GM12891 (cell line): Measurements from ENCODE around the gene ADAM23.

Experiments used
- POLR2A ChIP-seq: IDR thresholded peaks from 2 replicates; pipeline ENCODE4 v1.6.1; 2011; ENCODE audit warnings: low read depth, low read length, control low read depth
- POLR2AphosphoS5 ChIP-seq: IDR thresholded peaks from 2 replicates; pipeline ENCODE4 v1.6.1; 2011; ENCODE audit warnings: low read depth, low read length, control low read depth
- SPI1 ChIP-seq: IDR thresholded peaks from 2 replicates; pipeline ENCODE4 v1.6.1; 2011; ENCODE audit warnings: low read depth, low read length, control low read depth
- TAF1 ChIP-seq: IDR thresholded peaks from 2 replicates; pipeline ENCODE4 v1.6.1; 2011; ENCODE audit warnings: low read depth, low read length, control low read depth

DNA sequence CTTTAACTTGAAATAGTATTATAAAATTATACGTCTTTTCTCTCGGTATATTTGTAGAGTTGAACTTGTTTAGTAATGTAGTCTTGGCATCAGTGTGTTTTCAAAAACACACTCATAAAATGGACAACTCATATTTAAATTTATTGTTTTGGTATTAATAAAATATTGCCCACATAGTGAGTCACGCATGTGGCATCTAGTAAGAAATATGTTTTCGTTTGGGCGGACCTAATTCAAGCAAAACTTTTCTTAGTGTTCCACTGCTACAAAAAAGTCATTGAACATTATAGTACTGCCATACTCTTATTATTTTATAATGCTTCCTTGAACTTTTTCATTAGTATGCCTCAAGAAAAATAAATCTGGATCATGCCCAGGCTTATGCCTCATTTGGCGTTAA lies 167.9 kb downstream of the ADAM23 start:
- TF ChIP-seq TAF1 (no peak), POLR2A (no peak), SPI1 (no peak), POLR2AphosphoS5 (no peak)
